Stimulated activated CD4-positive, alpha-beta T cell treated with anti-CD3 and anti-CD28 coated beads, Interleukin-1b, Interleukin-23, amount 100 ng/mL, for 24 hours (primary cell): ENCODE measurements around the gene RIMS1.

Experiments
- DNase-seq, 4 experiments: peaks; one replicate each; pipeline ENCODE4 v3.0.0-alpha.2; 2020; ENCODE audit warnings: low read depth in 4 of 4, low spot score in 1 of 4

The RIMS1 gene

GRCh38 chr6:72081871-72082270, 195.5 kb downstream of the RIMS1 start:
- DNase-seq: no peak

GRCh38 chr6:72083976-72084375, 197.6 kb downstream of the RIMS1 start:
- no peak for DNase-seq

GRCh38 chr6:72084992-72085569, 198.7 kb downstream of the RIMS1 start:
- DNase-seq: no peak

GRCh38 chr6:72094506-72094905, 208.2 kb downstream of the RIMS1 start:
- DNase-seq: no peak

GRCh38 chr6:72102561-72102960, 216.2 kb downstream of the RIMS1 start:
- DNase-seq: no peak

- DNase-seq: no peak
These were observed 225.3 kb downstream of the RIMS1 start for GRCh38 chr6:72111611-72112010.

GRCh38 chr6:72130327-72130726, 244.0 kb downstream of the RIMS1 start:
- no peak for DNase-seq

GRCh38 chr6:72132427-72132826, 246.1 kb downstream of the RIMS1 start:
- DNase-seq: no peak

GRCh38 chr6:72132851-72133250, 246.5 kb downstream of the RIMS1 start:
- DNase-seq: no peak

- no peak for DNase-seq
These were observed 247.0 kb downstream of the RIMS1 start for GRCh38 chr6:72133324-72133723.

- DNase-seq: no peak
These were observed 254.4 kb downstream of the RIMS1 start for GRCh38 chr6:72140795-72141194.

GRCh38 chr6:72149715-72150114, 263.4 kb downstream of the RIMS1 start:
- DNase-seq: no peak

- no peak for DNase-seq
These were observed 265.4 kb downstream of the RIMS1 start for GRCh38 chr6:72151742-72152141.

GRCh38 chr6:72175916-72176315, 289.6 kb downstream of the RIMS1 start:
- no peak for DNase-seq

- DNase-seq: no peak
These were observed 296.2 kb downstream of the RIMS1 start for GRCh38 chr6:72182337-72183246.

GRCh38 chr6:72203983-72204382, 317.6 kb downstream of the RIMS1 start:
- no peak for DNase-seq

GRCh38 chr6:72205500-72205899, 319.1 kb downstream of the RIMS1 start:
- DNase-seq: no peak

- no peak for DNase-seq
These were observed 320.3 kb downstream of the RIMS1 start for GRCh38 chr6:72206606-72207005.

- DNase-seq: no peak
These were observed 326.3 kb downstream of the RIMS1 start for GRCh38 chr6:72212686-72213085.

- no peak for DNase-seq
These were observed 327.3 kb downstream of the RIMS1 start for GRCh38 chr6:72213654-72214053.

- DNase-seq: no peak
These were observed 330.1 kb downstream of the RIMS1 start for GRCh38 chr6:72216222-72217068.

- DNase-seq: no peak
These were observed 331.3 kb downstream of the RIMS1 start for GRCh38 chr6:72217626-72218025.
